ENCODE results near the gene JAM3. TPM values are rescaled to one million over a fixed set of nuclear protein-coding genes. Genes with fewer than 3 reads are reported as not detected.

The JAM3 gene
- total RNA-seq: 100 to 1,000 TPM in 1 of 8 experiments, 10 to 100 TPM in 7; 34.1 to 141 (median 58.4) TPM

DNA sequence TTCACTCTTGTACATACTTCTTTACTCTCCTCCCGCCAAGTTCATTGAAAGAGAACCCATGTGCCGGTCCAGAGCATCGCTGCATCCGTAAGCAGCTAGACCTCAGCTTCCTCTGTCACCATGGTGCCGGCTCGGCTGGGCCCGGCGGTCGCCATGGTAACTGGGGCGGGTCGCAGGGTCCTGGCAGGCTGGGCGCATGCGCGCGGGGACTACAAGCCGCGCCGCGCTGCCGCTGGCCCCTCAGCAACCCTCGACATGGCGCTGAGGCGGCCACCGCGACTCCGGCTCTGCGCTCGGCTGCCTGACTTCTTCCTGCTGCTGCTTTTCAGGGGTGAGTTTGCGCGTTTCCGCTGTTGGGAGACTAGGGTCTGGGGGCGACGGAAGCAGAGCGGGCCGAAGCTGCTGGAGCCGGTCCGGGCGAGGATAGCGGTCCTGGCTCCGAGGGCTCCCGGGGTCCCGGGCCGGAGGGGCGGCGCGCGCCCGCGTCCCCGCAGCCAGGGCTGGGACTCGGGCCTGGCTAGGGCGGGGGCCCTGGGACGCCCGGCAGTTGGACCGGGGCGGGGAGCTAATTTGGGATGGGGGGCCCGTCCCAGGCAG is at the start of gene JAM3:
Gene JAM3 (plus strand): TSS at position 244 of the 597 bp plus-strand sequence. CDS start 12 bp downstream, at position 256.
- Histone ChIP-seq H3K4me1 (replicated peaks in 1 of 2) (peaks cover 37 to 40% of the 10 kb centered on the region in 2 donors), H3K27ac (peak within 1 kb of the TSS; percentile 86 to 93), H3K4me3 (peak within 1 kb of the TSS; percentile 86 to 96 (median 94))
- 0 to 1% (median 0%) methylated on average over 2 to 17 of the region's 57 CpGs; no CpG with 5 or more reads in 3 of the 10 experiments for WGBS, 10 experiments
- in situ Hi-C loops (cut with MboI; ENCODE audit: low pct_unique_long_range_greater_than_20kb in 2 of 9, low sequenced_read_pairs in 9 of 9, unreplicated experiment in 9 of 9): no loop called here
- peak; percentile 44 to 89 (median 85) for ATAC-seq (replicated peaks in 6 of 8)

GRCh38 chr11:134019500-134019899 is 49.4 kb upstream of the JAM3 start:
- in situ Hi-C loops (cut with MboI; ENCODE audit: low pct_unique_long_range_greater_than_20kb in 2 of 9, low sequenced_read_pairs in 9 of 9, unreplicated experiment in 9 of 9): no loop called here
- WGBS, 10 experiments: 26 to 100% (median 59%) methylated on average over 1 to 7 of the region's 7 CpGs; no CpG with 5 or more reads in 1 of the 10 experiments
- peak in 2 of 8 experiments; percentile 14 to 18 for ATAC-seq (replicated peaks in 6 of 8)
- H3K27ac ChIP-seq: no peak overlapping the region
- H3K4me1 ChIP-seq (replicated peaks in 1 of 2): peaks cover 10 to 11% of the 10 kb centered on the region in 2 donors
- H3K4me3 ChIP-seq: no peak overlapping the region

DNA sequence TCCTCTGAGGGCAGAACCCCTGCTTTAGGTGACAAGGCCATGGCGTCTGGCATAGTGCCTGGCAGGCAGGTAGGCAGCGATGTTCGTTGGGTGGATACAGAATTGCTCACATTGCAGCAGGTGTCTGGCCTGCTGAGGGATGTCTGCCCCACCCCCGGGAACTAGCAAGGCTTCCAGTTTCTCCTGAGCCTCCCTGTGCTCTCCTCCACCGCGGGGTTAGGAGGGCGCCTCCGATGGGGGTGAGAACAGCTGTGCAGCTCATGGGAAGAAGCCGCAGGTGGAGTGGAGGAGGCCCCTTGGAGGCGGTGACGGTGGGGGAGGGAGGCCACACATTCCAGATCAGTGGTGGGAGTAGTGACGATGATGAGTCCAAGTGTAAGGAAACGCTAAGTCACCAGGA is 48.3 kb upstream of the JAM3 start:
- WGBS, 10 experiments: 70 to 100% (median 91%) methylated on average over 1 to 10 of the region's 13 CpGs; no CpG with 5 or more reads in 3 of the 10 experiments
- no peak overlapping the region for H3K27ac ChIP-seq

DNA sequence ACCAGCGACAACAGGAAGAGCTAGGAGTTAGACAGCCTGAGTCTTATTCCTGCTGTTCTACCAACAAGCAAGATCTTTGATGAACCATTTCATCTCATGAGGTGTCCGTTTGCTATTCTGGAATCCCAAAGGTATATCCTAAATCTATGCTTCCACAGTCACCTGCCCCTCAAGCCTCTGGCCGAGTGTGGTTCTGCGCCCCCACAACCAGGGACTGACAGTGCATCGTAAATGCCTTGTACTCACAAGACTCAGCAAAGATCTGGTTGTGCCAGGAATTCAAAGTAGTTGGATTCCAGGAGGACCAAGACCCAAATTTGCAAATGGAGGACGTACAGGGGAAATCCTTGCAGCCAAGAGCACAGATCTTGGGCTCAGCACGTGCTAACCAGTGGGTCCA is 47.5 kb upstream of the JAM3 start:
- H3K4me1 ChIP-seq (replicated peaks in 1 of 2): peaks cover 18 to 26% of the 10 kb centered on the region in 2 donors
- H3K4me3 ChIP-seq: no peak overlapping the region
- WGBS, 10 experiments: 40 to 90% (median 80%) methylated on average over 1 to 6 of the region's 7 CpGs; no CpG with 5 or more reads in 4 of the 10 experiments
- in situ Hi-C loops (cut with MboI; ENCODE audit: low pct_unique_long_range_greater_than_20kb in 2 of 9, low sequenced_read_pairs in 9 of 9, unreplicated experiment in 9 of 9): no loop called here
- H3K27ac ChIP-seq: no peak overlapping the region
- no peak for ATAC-seq (replicated peaks in 6 of 8)

More for the DNA sequence above, 48.3 kb upstream of the JAM3 start:
- in situ Hi-C loops (cut with MboI; ENCODE audit: low pct_unique_long_range_greater_than_20kb in 2 of 9, low sequenced_read_pairs in 9 of 9, unreplicated experiment in 9 of 9): no loop called here
- ATAC-seq (replicated peaks in 6 of 8): no peak
- Histone ChIP-seq H3K4me1 (replicated peaks in 1 of 2) (peaks cover 14 to 18% of the 10 kb centered on the region in 2 donors), H3K4me3 (no peak overlapping the region)

- WGBS, 10 experiments: 0 to 94% (median 80%) methylated on average over 1 to 9 of the region's 9 CpGs; no CpG with 5 or more reads in 1 of the 10 experiments
- Histone ChIP-seq H3K4me3 (no peak overlapping the region), H3K27ac (no peak overlapping the region), H3K4me1 (replicated peaks in 1 of 2) (peaks cover 31 to 40% of the 10 kb centered on the region in 2 donors)
- in situ Hi-C loops (cut with MboI; ENCODE audit: low pct_unique_long_range_greater_than_20kb in 2 of 9, low sequenced_read_pairs in 9 of 9, unreplicated experiment in 9 of 9): no loop called here
- ATAC-seq (replicated peaks in 6 of 8): no peak
These were observed 46.1 kb upstream of the JAM3 start for GRCh38 chr11:134022748-134023147.

DNA sequence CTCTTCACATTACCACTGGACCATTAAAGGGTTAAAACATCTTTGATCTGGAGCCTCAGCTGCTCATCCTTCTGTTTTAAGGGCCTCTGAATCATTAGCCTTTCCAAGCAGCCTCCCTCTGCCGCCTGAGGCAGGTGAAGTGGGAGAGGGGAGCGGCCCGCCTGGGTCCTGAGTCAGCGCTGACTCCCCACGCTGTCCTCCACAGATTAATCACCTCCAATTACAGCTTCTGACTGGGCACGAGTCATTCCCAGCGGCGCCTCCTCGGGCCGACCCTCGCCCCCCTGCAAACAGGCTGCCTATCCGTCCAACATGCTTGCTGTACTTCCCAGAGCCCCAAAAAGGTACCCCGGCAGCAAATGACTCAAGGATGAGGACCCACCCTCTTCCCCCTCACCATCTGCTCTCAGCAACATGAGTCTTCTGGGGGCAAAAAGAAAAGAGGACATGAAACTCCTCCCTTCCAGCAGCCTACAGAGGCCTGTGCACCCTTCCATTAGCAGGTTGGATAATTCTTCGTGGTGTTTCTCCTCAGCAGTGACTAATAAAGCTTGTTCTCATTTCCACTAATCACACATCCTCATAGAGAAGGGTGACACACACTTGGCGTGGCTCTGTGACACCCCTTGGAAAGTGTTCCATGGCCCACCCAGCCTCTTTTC is 44.3 kb upstream of the JAM3 start:
- Histone ChIP-seq H3K4me1 (replicated peaks in 1 of 2) (peaks cover 32 to 45% of the 10 kb centered on the region in 2 donors), H3K4me3 (no peak overlapping the region), H3K27ac (no peak overlapping the region)
- ATAC-seq (replicated peaks in 6 of 8): peak in 7 of 8 experiments; percentile 38 to 82 (median 59)
- 12 to 80% (median 57%) methylated on average over 1 to 8 of the region's 15 CpGs; no CpG with 5 or more reads in 3 of the 10 experiments for WGBS, 10 experiments
- in situ Hi-C loops (cut with MboI; ENCODE audit: low pct_unique_long_range_greater_than_20kb in 2 of 9, low sequenced_read_pairs in 9 of 9, unreplicated experiment in 9 of 9): loop anchor here in 5 of 9 experiments (25.0 kb wide), 1 partner anchor 87 kb away; no protein-coding TSS in a partner anchor

- in situ Hi-C loops (cut with MboI; ENCODE audit: low pct_unique_long_range_greater_than_20kb in 2 of 9, low sequenced_read_pairs in 9 of 9, unreplicated experiment in 9 of 9): loop anchor here in 5 of 9 experiments (25.0 kb wide), 1 partner anchor 88 kb away; no protein-coding TSS in a partner anchor
- no peak overlapping the region for H3K27ac ChIP-seq
- H3K4me1 ChIP-seq (replicated peaks in 1 of 2): peaks cover 28 to 45% of the 10 kb centered on the region in 2 donors
- no peak for ATAC-seq (replicated peaks in 6 of 8)
- H3K4me3 ChIP-seq: no peak overlapping the region
- 83 to 100% (median 86%) methylated on average over 1 to 4 of the region's 12 CpGs; no CpG with 5 or more reads in 6 of the 10 experiments for WGBS, 10 experiments
These were observed 43.8 kb upstream of the JAM3 start for GRCh38 chr11:134025082-134025429.

DNA sequence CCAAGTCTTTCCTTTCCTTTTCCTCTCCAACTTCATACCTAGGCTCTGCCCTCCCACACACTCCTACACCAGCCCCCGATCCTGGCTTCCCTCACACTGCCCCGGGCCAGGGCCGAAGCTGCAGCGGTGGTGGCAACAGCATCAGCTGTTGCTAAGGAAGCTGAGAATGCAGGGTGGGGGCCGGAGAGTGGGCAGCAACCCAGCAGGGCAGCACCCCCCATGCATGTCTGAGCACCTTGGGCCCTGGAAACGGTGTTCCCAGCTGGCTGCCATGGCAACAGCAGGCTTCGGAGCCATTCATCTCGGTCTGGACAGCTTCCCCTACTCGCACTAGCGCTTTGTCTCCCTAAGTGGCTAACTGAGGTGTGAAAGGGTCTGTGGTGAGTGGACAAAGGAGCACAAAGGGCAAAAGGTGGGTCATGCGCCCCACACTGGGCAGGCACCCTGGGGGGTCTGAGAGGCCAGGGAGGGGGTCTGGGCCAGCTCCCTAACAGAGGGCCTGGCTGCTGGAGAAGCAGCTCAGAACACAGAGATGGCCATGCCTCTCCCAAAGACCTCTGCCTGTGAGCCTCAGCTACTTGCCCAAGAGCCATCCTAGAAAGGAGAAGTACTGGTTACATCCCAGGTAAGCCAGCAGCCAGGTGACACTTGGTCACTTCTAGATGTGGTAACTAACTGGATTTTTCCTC is 42.1 kb upstream of the JAM3 start:
- WGBS, 10 experiments: 0 to 40% (median 0%) methylated on average over 1 to 3 of the region's 11 CpGs; no CpG with 5 or more reads in 5 of the 10 experiments
- Histone ChIP-seq H3K27ac (peak overlapping the region in 1 of 2 donors; percentile 6), H3K4me1 (replicated peaks in 1 of 2) (peaks cover 29 to 46% of the 10 kb centered on the region in 2 donors), H3K4me3 (no peak overlapping the region)
- ATAC-seq (replicated peaks in 6 of 8): peak in 6 of 8 experiments; percentile 36 to 96 (median 92)
- in situ Hi-C loops (cut with MboI; ENCODE audit: low pct_unique_long_range_greater_than_20kb in 2 of 9, low sequenced_read_pairs in 9 of 9, unreplicated experiment in 9 of 9): loop anchor here in 5 of 9 experiments (25.0 kb wide), 1 partner anchor 89 kb away; no protein-coding TSS in a partner anchor

GRCh38 chr11:134027671-134028070 is 41.2 kb upstream of the JAM3 start:
- Histone ChIP-seq H3K27ac (no peak overlapping the region), H3K4me1 (replicated peaks in 1 of 2) (peaks cover 38 to 55% of the 10 kb centered on the region in 2 donors), H3K4me3 (no peak overlapping the region)
- in situ Hi-C loops (cut with MboI; ENCODE audit: low pct_unique_long_range_greater_than_20kb in 2 of 9, low sequenced_read_pairs in 9 of 9, unreplicated experiment in 9 of 9): loop anchor here in 5 of 9 experiments (25.0 kb wide), 1 partner anchor 90 kb away; no protein-coding TSS in a partner anchor
- 40% methylated on average over 4 of the region's 4 CpGs; no CpG with 5 or more reads in 9 of the 10 experiments for WGBS, 10 experiments
- no peak for ATAC-seq (replicated peaks in 6 of 8)

DNA sequence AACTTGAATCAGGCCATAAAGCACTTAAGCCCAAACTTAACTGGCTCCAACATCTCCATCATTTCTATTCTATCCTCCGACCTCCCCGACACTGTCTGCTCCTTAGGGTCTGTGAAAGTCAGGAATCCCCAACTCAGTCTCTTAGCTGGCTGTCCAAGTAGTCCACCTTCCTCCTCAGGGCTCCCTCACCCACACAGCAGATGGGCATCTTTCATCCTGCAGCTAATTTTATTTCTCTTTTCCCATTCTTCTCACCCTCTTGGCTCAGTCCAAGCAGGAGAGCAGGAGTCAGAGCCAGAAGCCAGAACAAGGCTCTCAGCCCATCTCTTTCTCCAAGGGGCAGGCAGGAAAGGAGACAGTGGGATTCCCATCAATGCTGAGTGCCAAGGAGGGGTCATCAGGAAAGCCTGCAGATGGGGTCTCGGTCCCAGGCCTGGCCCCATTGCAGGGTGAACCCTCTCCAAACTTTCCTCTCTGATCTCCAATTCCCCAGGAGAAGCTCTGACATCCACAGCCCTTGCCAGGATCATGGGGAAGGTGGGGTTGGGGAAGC is 40.4 kb upstream of the JAM3 start:
- in situ Hi-C loops (cut with MboI; ENCODE audit: low pct_unique_long_range_greater_than_20kb in 2 of 9, low sequenced_read_pairs in 9 of 9, unreplicated experiment in 9 of 9): loop anchor here in 5 of 9 experiments (25.0 kb wide), 1 partner anchor 91 kb away; no protein-coding TSS in a partner anchor
- Histone ChIP-seq H3K4me3 (no peak overlapping the region), H3K4me1 (replicated peaks in 1 of 2) (peaks cover 46 to 63% of the 10 kb centered on the region in 2 donors), H3K27ac (no peak overlapping the region)
- no peak for ATAC-seq (replicated peaks in 6 of 8)
- WGBS, 10 experiments: 17 to 100% (median 86%) methylated on average over 1 to 3 of the region's 3 CpGs; no CpG with 5 or more reads in 3 of the 10 experiments

DNA sequence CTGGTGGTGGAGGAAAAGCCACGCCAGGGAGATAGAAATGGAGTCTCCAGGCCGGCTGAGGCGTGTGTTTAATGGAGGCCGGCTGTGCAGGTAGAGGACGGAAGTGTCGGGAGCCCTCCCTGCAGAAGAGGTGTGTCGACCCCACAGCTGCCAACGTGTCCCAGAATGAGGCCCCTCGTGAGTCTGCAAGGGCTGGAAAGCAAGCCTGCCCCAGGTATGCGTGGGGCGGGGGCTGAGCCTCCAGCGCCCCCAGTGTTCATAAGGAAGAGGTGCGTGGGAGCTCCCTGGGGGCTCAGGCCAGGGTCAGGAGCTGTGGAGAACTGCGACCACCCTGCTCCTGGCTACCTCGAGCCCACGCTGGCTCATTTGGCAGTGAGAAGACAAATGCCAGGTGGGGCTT is 38.0 kb upstream of the JAM3 start:
- H3K4me3 ChIP-seq: no peak overlapping the region
- peaks cover 50 to 58% of the 10 kb centered on the region in 2 donors for H3K4me1 ChIP-seq (replicated peaks in 1 of 2)
- no peak for ATAC-seq (replicated peaks in 6 of 8)
- no peak overlapping the region for H3K27ac ChIP-seq
- WGBS, 10 experiments: 78 to 100% (median 100%) methylated on average over 1 to 16 of the region's 16 CpGs; no CpG with 5 or more reads in 5 of the 10 experiments
- in situ Hi-C loops (cut with MboI; ENCODE audit: low pct_unique_long_range_greater_than_20kb in 2 of 9, low sequenced_read_pairs in 9 of 9, unreplicated experiment in 9 of 9): loop anchor here in 5 of 9 experiments (25.0 kb wide), 1 partner anchor 94 kb away; no protein-coding TSS in a partner anchor

GRCh38 chr11:134032043-134032442 is 36.8 kb upstream of the JAM3 start:
- Histone ChIP-seq H3K4me3 (no peak overlapping the region), H3K4me1 (replicated peaks in 1 of 2) (peaks cover 48 to 55% of the 10 kb centered on the region in 2 donors), H3K27ac (peak overlapping the region in 1 of 2 donors; percentile 7)
- ATAC-seq (replicated peaks in 6 of 8): no peak
- 20 to 100% (median 86%) methylated on average over 1 to 5 of the region's 6 CpGs for WGBS, 10 experiments
- in situ Hi-C loops (cut with MboI; ENCODE audit: low pct_unique_long_range_greater_than_20kb in 2 of 9, low sequenced_read_pairs in 9 of 9, unreplicated experiment in 9 of 9): loop anchor here in 5 of 9 experiments (25.0 kb wide), 1 partner anchor 95 kb away; no protein-coding TSS in a partner anchor
